Activated T-helper 1 cell treated with anti-CD3 and anti-CD28 coated beads, Interleukin-2, amount 50 U/mL, for 16 hours (primary cell): ENCODE data around the gene ZNF28.
A peak's percentile ranks its signal among the peaks of the same experiment; 100 is the strongest.
"Not testable (repeated sequence)": the region's sequence is repeated elsewhere in the genome, so short reads cannot be mapped to it uniquely, and the experiment has no call there.

ENCODE experiments used
- DNase-seq, 2 donors: peaks; one replicate each; pipeline ENCODE4 v3.0.0-alpha.2; 2020; ENCODE audit warnings: low read depth in 1 of 2, low spot score in 1 of 2

Gene ZNF28

GRCh38 chr19:52821204-52821960, at the start of gene ZNF28:
TSS of gene ZNF28 (minus strand) at chr19:52821633. CDS start at chr19:52817958, 3,675 bp downstream.
- DNase-seq: peak; percentile 29 to 47

- DNase-seq: not testable (repeated sequence)
Measured at GRCh38 chr19:52868031-52868430, 46.6 kb upstream of the ZNF28 start.

GRCh38 chr19:52857378-52858191, 36.2 kb upstream of the ZNF28 start, which contains the start of gene ZNF468:
TSS of gene ZNF468 (minus strand) at chr19:52857619. CDS start at chr19:52854272, 3,347 bp downstream.
- peak; percentile 57 to 63 for DNase-seq

GRCh38 chr19:52856540-52857377, 35.3 kb upstream of the ZNF28 start:
- peak in 1 of 2 donors; percentile 0 for DNase-seq

- not testable (repeated sequence) for DNase-seq
Measured at GRCh38 chr19:52847352-52847751, 25.9 kb upstream of the ZNF28 start.

- not testable (repeated sequence) for DNase-seq
Measured at GRCh38 chr19:52840825-52841465, 19.5 kb upstream of the ZNF28 start.

- DNase-seq: not testable (repeated sequence)
Measured at GRCh38 chr19:52834289-52834688, 12.9 kb upstream of the ZNF28 start.

GRCh38 chr19:52833541-52833940, 12.1 kb upstream of the ZNF28 start:
- not testable (repeated sequence) for DNase-seq

- not testable (repeated sequence) for DNase-seq
Measured at GRCh38 chr19:52829866-52830265, 8.4 kb upstream of the ZNF28 start.

- no peak for DNase-seq
Measured at GRCh38 chr19:52825765-52826164, 4.3 kb upstream of the ZNF28 start.

- no peak for DNase-seq
Measured at GRCh38 chr19:52823676-52824075, 2.2 kb upstream of the ZNF28 start.

- DNase-seq: not testable (repeated sequence)
Measured at GRCh38 chr19:52820472-52821203, 795 bp downstream of the ZNF28 start.

GRCh38 chr19:52809801-52810200, 11.6 kb downstream of the ZNF28 start:
- no peak for DNase-seq

GRCh38 chr19:52799950-52800640, 21.3 kb downstream of the ZNF28 start:
- DNase-seq: not testable (repeated sequence)

- DNase-seq: no peak
Measured at GRCh38 chr19:52789440-52789839, 32.0 kb downstream of the ZNF28 start.

GRCh38 chr19:52786464-52787354, 34.7 kb downstream of the ZNF28 start, which contains the start of gene ZNF600:
TSS of gene ZNF600 (minus strand) at chr19:52786791. CDS start at chr19:52778888, 7,903 bp downstream.
- peak; percentile 42 to 65 for DNase-seq

- no peak for DNase-seq
Measured at GRCh38 chr19:52786078-52786463, 35.4 kb downstream of the ZNF28 start.

- DNase-seq: no peak
Measured at GRCh38 chr19:52785506-52785905, 35.9 kb downstream of the ZNF28 start.
